SK-N-SH (cell line): Measurements from ENCODE around the gene KRTAP4-9. TPM values are rescaled to one million over a fixed set of nuclear protein-coding genes. Genes with fewer than 3 reads are reported as not detected.

Experiments used
- CTCF ChIA-PET: fragments of 300-600, 350-600 bp; formaldehyde crosslinking; extraction: SDS; loops from one replicate; lab custom pipeline; 2021; lab: Yijun Ruan, JAX
- POLR2A ChIA-PET: fragments of 350-600 bp; sonication (Branson Sonifier 250); formaldehyde crosslinking; extraction: SDS; loops from one replicate; lab custom pipeline; 2020; ENCODE audit warnings: antibody characterized with exemption, inconsistent platforms; lab: Yijun Ruan, JAX
- DNase-seq: peaks from one replicate; pipeline ENCODE4 v3.0.0; 2012
- H2AFZ ChIP-seq: fragments of 200-600 bp; sonication (generic); 2 replicates; pipeline ENCODE4 v1.8.1; 2016; ENCODE audit warnings: antibody characterized with exemption, mild to moderate bottlenecking, low read depth
- H3F3A ChIP-seq: fragments of 200-600 bp; sonication (generic); replicated peaks from 2 replicates; pipeline ENCODE3; 2016; ENCODE audit warnings: antibody characterized with exemption, mild to moderate bottlenecking; ENCODE audit not compliant: insufficient read depth
- H3K27ac ChIP-seq, 2 experiments: fragments of 200-500 bp in 1 of 2; fragments of 200-600 bp in 1 of 2; sonication (Bioruptor generic) in 1 of 2; sonication (generic), shearing (Covaris generic) in 1 of 2; 2 replicates each; pipeline versions ENCODE4 v1.5.1 to v1.6.1; 2014 to 2016; ENCODE audit warnings: low read depth in 2 of 2, inconsistent platforms in 1 of 2, low read length in 1 of 2, mild to moderate bottlenecking in 1 of 2, mixed read lengths in 1 of 2
- H3K27me3 ChIP-seq: fragments of 200-600 bp; sonication (generic), shearing (Covaris generic); 2 replicates; pipeline ENCODE4 v1.6.1; 2016; ENCODE audit warnings: mixed run types; ENCODE audit not compliant: insufficient read depth
- H3K36me3 ChIP-seq, 2 experiments: fragments of 200-500 bp in 1 of 2; fragments of 200-600 bp in 1 of 2; sonication (Bioruptor generic) in 1 of 2; sonication (generic) in 1 of 2; replicated peaks in 1 of 2; 2 replicates each; pipeline versions ENCODE3 to v1.5.1; 2014 to 2016; ENCODE audit warnings: low read length in 1 of 2, mild to moderate bottlenecking in 1 of 2; ENCODE audit not compliant: insufficient read depth in 2 of 2, control insufficient read depth in 1 of 2
- H3K4me1 ChIP-seq, 2 experiments: fragments of 200-500 bp in 1 of 2; fragments of 200-600 bp in 1 of 2; sonication (Bioruptor generic) in 1 of 2; sonication (generic), shearing (Covaris generic) in 1 of 2; 2 replicates each; pipeline versions ENCODE4 v1.5.1 to v1.6.1; 2014 to 2016; ENCODE audit warnings: low read depth in 1 of 2, low read length in 1 of 2, mixed run types in 1 of 2; ENCODE audit not compliant: insufficient read depth in 2 of 2, control insufficient read depth in 1 of 2
- H3K4me2 ChIP-seq: fragments of 200-600 bp; sonication (generic), shearing (Covaris generic); 2 replicates; pipeline ENCODE4 v1.6.1; 2017; ENCODE audit warnings: mixed run types
- H3K4me3 ChIP-seq, 2 experiments: fragments of 200-500 bp in 1 of 2; fragments of 200-600 bp in 1 of 2; sonication (Bioruptor generic) in 1 of 2; sonication (generic), shearing (Covaris generic) in 1 of 2; 2 replicates each; pipeline versions ENCODE4 v1.5.1 to v1.8.1; 2014 to 2016; ENCODE audit warnings: low read depth in 2 of 2, inconsistent platforms in 1 of 2, low read length in 1 of 2, mild to moderate bottlenecking in 1 of 2, mixed read lengths in 1 of 2, moderate library complexity in 1 of 2
- H3K79me2 ChIP-seq: fragments of 200-600 bp; sonication (generic); 2 replicates; pipeline ENCODE4 v1.8.1; 2017; ENCODE audit warnings: mild to moderate bottlenecking; ENCODE audit not compliant: insufficient read depth
- H3K9ac ChIP-seq: fragments of 200-600 bp; sonication (generic); 2 replicates; pipeline ENCODE4 v1.6.1; 2017; ENCODE audit warnings: mixed run types
- H3K9me2 ChIP-seq: fragments of 200-600 bp; sonication (generic); 2 replicates; pipeline ENCODE4 v1.6.1; 2017; ENCODE audit warnings: mixed run types
- H3K9me3 ChIP-seq: fragments of 200-600 bp; sonication (generic); 2 replicates; pipeline ENCODE4 v1.6.1; 2017; ENCODE audit warnings: mixed run types, mild to moderate bottlenecking, moderate library complexity
- H4K20me1 ChIP-seq: fragments of 200-600 bp; sonication (generic); 2 replicates; pipeline ENCODE4 v1.6.1; 2017; ENCODE audit warnings: mild to moderate bottlenecking, mixed run types; ENCODE audit not compliant: insufficient read depth
- ELF1 ChIP-seq: IDR thresholded peaks from 2 replicates; pipeline ENCODE4 v1.4.0; 2012
- EP300 ChIP-seq, 2 experiments: IDR thresholded peaks; 2 replicates each; pipeline versions ENCODE4 v1.4.0 to v1.6.1; 2012; ENCODE audit warnings: borderline replicate concordance in 1 of 2, low read depth in 1 of 2, low read length in 1 of 2
- EZH2phosphoT487 ChIP-seq: fragments of 200-600 bp; sonication (generic); IDR thresholded peaks from 2 replicates; pipeline ENCODE4 v1.6.1; 2017; ENCODE audit warnings: low read depth, mixed run types, mild to moderate bottlenecking, antibody characterized with exemption, moderate library complexity, borderline replicate concordance
- FOXJ3 ChIP-seq: sonication (generic); formaldehyde crosslinking; IDR thresholded peaks from 2 replicates; pipeline ENCODE4 v1.5.1; 2020; ENCODE audit warnings: mild to moderate bottlenecking, missing genetic modification reagents
- GABPA ChIP-seq: IDR thresholded peaks from 2 replicates; pipeline ENCODE4 v1.4.0; 2012; ENCODE audit warnings: low read depth, mild to moderate bottlenecking
- GATA2 ChIP-seq: sonication (generic); formaldehyde crosslinking; IDR thresholded peaks from 2 replicates; pipeline ENCODE4 v1.5.0; 2020; ENCODE audit warnings: mild to moderate bottlenecking, missing genetic modification reagents
- JUND ChIP-seq: IDR thresholded peaks from 2 replicates; pipeline ENCODE4 v1.4.0; 2012
- MEF2A ChIP-seq: IDR thresholded peaks from 2 replicates; pipeline ENCODE4 v1.4.0; 2012; ENCODE audit warnings: low read depth, borderline replicate concordance
- MXI1 ChIP-seq: IDR thresholded peaks from 2 replicates; pipeline ENCODE4 v1.6.1; 2012; ENCODE audit warnings: mild to moderate bottlenecking, low read depth, low read length, improper control_type of control experiment
- POLR2AphosphoS5 ChIP-seq: IDR thresholded peaks from 2 replicates; pipeline ENCODE4 v1.6.1; 2012; ENCODE audit warnings: low read depth, low read length
- RAD21 ChIP-seq: IDR thresholded peaks from 2 replicates; pipeline ENCODE4 v1.6.1; 2012; ENCODE audit warnings: mild to moderate bottlenecking, low read length
- RFX5 ChIP-seq: IDR thresholded peaks from 2 replicates; pipeline ENCODE4 v1.6.1; 2012; ENCODE audit warnings: mild to moderate bottlenecking, improper control_type of control experiment, low read length
- SMC3 ChIP-seq: IDR thresholded peaks from 2 replicates; pipeline ENCODE4 v1.6.1; 2012; ENCODE audit warnings: low read depth, low read length, improper control_type of control experiment
- YY1 ChIP-seq: IDR thresholded peaks from 2 replicates; pipeline ENCODE4 v1.4.0; 2012; ENCODE audit warnings: low read depth, mild to moderate bottlenecking
- ZBTB33 ChIP-seq: IDR thresholded peaks from 2 replicates; pipeline ENCODE4 v1.4.0; 2012; ENCODE audit warnings: low read depth, borderline replicate concordance
- WGBS: methylation state at CpG from one replicate; pipeline ENCODE4 v1.1.6; 2017; ENCODE audit warnings: low lambda C conversion rate; 5-methylcytosine and 5-hydroxymethylcytosine counted together
- polyA plus RNA-seq, 3 experiments: library from polyadenylated mRNA; depleted of rRNA; stranded (reverse); fragments of >200 nt; gene quantifications; 2 replicates each; pipeline ENCODE4 v1.2.3, GENCODE V29; 2012
- TF ChIP-seq, protein P1 (sequence below): fragments of 150-350 bp; IDR thresholded peaks from 2 replicates; pipeline ENCODE4 v1.6.1; 2017; ENCODE audit warnings: antibody characterized with exemption, low read length, low read depth, borderline replicate concordance
- TF ChIP-seq, protein P2 (sequence below): IDR thresholded peaks from 2 replicates; pipeline ENCODE4 v1.6.1; 2012; ENCODE audit warnings: mild to moderate bottlenecking, low read depth, low read length, moderate library complexity

The KRTAP4-9 gene
- polyA plus RNA-seq, 1 of the 3 experiments (the other 2 are of a cell fraction) = not detected

DNA sequence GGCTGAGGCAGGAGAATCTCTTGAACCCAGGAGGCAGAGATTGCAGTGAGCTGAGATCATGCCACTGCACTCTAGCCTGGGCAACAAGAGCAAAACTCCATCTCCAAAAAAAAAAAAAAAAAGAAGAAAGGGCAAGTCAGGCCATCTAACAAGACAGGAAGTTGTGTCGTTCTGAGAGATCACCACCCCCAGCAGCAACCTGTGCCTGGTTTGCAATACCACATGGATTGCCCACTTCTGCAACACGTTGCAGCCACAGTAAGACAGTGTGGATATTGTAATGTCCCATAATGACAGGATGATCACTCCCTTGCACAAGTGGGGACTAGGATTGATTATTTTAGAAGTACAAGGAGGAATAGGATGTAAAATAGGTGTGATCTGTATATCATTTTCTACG is 36.2 kb upstream of the KRTAP4-9 start:
- Histone ChIP-seq H2AFZ (no peak overlapping the region), H4K20me1 (no peaks in the 10 kb centered on the region), H3K36me3 (no peaks in the 10 kb centered on the region), H3K9me3 (no peaks in the 10 kb centered on the region), H3K9me2 (no peaks in the 10 kb centered on the region; the same call in 1 of the 2 replicates), H3K79me2 (no peaks in the 10 kb centered on the region), H3K27me3 (no peaks in the 10 kb centered on the region), H3K4me2 (no peak overlapping the region), H3F3A (no peaks in the 10 kb centered on the region), H3K27ac (no peak overlapping the region), H3K9ac (no peak overlapping the region), H3K4me1 (no peaks in the 10 kb centered on the region), H3K4me3 (no peak overlapping the region)
- WGBS = 41% methylated on average over 3 of the region's 3 CpGs
- CTCF ChIA-PET = no interaction called here
- TF ChIP-seq RFX5 (no peak), ELF1 (no peak), SMC3 (no peak), MXI1 (no peak), YY1 (no peak), MEF2A (no peak), POLR2AphosphoS5 (no peak), JUND (no peak), ZBTB33 (no peak), RAD21 (no peak), GATA2 (CRISPR knock-in tag) (no peak)
- TF ChIP-seq, protein P1, sequence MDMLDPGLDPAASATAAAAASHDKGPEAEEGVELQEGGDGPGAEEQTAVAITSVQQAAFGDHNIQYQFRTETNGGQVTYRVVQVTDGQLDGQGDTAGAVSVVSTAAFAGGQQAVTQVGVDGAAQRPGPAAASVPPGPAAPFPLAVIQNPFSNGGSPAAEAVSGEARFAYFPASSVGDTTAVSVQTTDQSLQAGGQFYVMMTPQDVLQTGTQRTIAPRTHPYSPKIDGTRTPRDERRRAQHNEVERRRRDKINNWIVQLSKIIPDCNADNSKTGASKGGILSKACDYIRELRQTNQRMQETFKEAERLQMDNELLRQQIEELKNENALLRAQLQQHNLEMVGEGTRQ = no peak
- no peak for DNase-seq
- POLR2A ChIA-PET = no interaction called here

DNA sequence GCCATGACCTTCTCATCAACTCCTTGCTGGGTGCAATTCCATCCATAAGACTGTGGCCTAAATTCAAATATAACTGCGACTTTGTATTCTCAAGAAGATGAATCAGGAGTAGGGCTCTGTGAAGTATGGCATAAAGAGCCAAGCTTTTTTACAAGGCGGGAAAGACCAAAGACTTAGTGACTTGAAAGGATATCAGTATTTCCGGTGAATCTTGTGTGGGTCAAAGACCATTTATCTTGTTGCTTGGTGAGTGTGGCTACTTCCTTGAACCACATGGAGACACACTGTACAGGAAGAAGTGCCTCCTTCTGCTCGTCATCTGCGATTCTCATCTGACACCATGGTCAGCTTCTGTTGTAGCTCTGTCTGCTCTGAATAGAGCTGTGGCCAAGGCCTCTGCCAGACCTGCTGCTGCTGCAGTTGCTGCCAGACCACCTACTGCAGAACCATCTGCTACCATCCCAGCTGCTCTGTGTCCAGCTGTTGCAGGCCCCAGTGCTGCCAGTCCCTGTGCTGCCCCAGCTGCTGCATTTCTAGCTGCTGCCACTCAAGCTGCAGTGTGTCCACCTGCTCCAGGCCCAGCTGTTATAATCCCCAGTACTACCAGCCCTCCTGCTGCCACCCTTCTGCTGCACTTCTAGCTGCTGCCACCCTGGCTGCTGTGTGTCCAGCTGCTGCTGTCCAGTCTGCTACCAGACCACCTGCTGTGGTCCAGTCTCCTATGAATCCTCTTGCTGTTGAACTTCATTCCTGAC is 33.4 kb upstream of the KRTAP4-9 start:
- no peak overlapping the region for H2AFZ ChIP-seq
- H3K27me3 ChIP-seq = no peaks in the 10 kb centered on the region
- no peak overlapping the region for H3K4me3 ChIP-seq
- no peaks in the 10 kb centered on the region for H3K36me3 ChIP-seq
- H3K9ac ChIP-seq = no peak overlapping the region
- ChIA-PET CTCF (interaction anchor here (1.2 to 2.1 kb wide), 2 partner anchors 251 to 477 kb away, joined by 3 to 6 read pairs; no protein-coding TSS in a partner anchor), POLR2A (no interaction called here)
- no peaks in the 10 kb centered on the region for H3F3A ChIP-seq
- no peaks in the 10 kb centered on the region for H3K4me1 ChIP-seq
- TF ChIP-seq, protein P2, sequence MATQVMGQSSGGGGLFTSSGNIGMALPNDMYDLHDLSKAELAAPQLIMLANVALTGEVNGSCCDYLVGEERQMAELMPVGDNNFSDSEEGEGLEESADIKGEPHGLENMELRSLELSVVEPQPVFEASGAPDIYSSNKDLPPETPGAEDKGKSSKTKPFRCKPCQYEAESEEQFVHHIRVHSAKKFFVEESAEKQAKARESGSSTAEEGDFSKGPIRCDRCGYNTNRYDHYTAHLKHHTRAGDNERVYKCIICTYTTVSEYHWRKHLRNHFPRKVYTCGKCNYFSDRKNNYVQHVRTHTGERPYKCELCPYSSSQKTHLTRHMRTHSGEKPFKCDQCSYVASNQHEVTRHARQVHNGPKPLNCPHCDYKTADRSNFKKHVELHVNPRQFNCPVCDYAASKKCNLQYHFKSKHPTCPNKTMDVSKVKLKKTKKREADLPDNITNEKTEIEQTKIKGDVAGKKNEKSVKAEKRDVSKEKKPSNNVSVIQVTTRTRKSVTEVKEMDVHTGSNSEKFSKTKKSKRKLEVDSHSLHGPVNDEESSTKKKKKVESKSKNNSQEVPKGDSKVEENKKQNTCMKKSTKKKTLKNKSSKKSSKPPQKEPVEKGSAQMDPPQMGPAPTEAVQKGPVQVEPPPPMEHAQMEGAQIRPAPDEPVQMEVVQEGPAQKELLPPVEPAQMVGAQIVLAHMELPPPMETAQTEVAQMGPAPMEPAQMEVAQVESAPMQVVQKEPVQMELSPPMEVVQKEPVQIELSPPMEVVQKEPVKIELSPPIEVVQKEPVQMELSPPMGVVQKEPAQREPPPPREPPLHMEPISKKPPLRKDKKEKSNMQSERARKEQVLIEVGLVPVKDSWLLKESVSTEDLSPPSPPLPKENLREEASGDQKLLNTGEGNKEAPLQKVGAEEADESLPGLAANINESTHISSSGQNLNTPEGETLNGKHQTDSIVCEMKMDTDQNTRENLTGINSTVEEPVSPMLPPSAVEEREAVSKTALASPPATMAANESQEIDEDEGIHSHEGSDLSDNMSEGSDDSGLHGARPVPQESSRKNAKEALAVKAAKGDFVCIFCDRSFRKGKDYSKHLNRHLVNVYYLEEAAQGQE = no peak
- TF ChIP-seq EZH2phosphoT487 (no peak), GABPA (no peak), FOXJ3 (CRISPR knock-in tag) (no peak), EP300 (IDR thresholded peaks at IDR 0.05; ENCODE audit: borderline replicate concordance in 1 of 2, low read depth in 1 of 2, low read length in 1 of 2) (no peak), ELF1 (no peak), MXI1 (no peak), MEF2A (no peak)
- no peak overlapping the region for H3K4me2 ChIP-seq
- no peak for DNase-seq
- 48% methylated on average over 5 of the region's 5 CpGs for WGBS
- H3K9me3 ChIP-seq = no peaks in the 10 kb centered on the region
- H4K20me1 ChIP-seq = no peaks in the 10 kb centered on the region
- no peaks in the 10 kb centered on the region for H3K79me2 ChIP-seq
- no peak overlapping the region for H3K27ac ChIP-seq
- no peaks in the 10 kb centered on the region; the same call in 1 of the 2 replicates for H3K9me2 ChIP-seq
